ENCODE data around the gene NAGLU. TPM values are rescaled to one million over a fixed set of nuclear protein-coding genes. Genes with fewer than 3 reads are reported as not detected.

The NAGLU gene
- total and polyA plus RNA-seq, 2 of the 13 experiments (the other 11 are each of a cell fraction or from before 2014, with no cell fraction given): 28.2 to 40.1 TPM

- TF ChIP-seq THAP7 (CRISPR knock-in tag; IDR thresholded peaks at IDR 0.05): peak; percentile 92
- TF ChIP-seq TBL1XR1 (IDR thresholded peaks at IDR 0.05; ENCODE audit: borderline replicate concordance, low read length, partially characterized antibody): peak; percentile 38
- TF ChIP-seq CEBPG (CRISPR knock-in tag; IDR thresholded peaks at IDR 0.05): no peak
- TF ChIP-seq ZNF136 (CRISPR knock-in tag; IDR thresholded peaks at IDR 0.05; ENCODE audit: low read depth): no peak; the same call in 1 of the 2 replicates
- TF ChIP-seq, protein P1, sequence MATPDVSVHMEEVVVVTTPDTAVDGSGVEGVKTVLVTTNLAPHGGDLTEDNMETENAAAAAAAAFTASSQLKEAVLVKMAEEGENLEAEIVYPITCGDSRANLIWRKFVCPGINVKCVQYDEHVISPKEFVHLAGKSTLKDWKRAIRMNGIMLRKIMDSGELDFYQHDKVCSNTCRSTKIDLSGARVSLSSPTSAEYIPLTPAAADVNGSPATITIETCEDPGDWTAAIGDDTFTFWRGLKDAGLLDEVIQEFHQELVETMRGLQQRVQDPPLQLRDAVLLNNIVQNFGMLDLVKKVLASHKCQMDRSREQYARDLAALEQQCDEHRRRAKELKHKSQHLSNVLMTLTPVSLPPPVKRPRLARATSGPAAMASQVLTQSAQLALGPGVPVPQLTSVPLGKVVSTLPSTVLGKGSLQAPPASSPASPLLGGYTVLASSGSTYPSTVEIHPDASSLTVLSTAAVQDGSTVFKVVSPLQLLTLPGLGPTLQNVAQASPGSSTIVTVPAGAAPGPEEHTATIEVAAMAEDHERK (CRISPR knock-in tag; IDR thresholded peaks at IDR 0.05; ENCODE audit: low read depth): peak; percentile 87
- 0 out of 2 replicates have a peak, but pooled peaks have one; percentile 33 for TF ChIP-seq DNMT3B (CRISPR knock-in tag; conservative IDR thresholded peaks at IDR 0.05)
- TF ChIP-seq MED8 (CRISPR knock-in tag; IDR thresholded peaks at IDR 0.05; ENCODE audit: insufficient replicate concordance): peak; percentile 65
- TF ChIP-seq NPAS2 (CRISPR knock-in tag; IDR thresholded peaks at IDR 0.05; ENCODE audit: borderline replicate concordance): no peak
- TF ChIP-seq ELF1 (CRISPR knock-in tag; IDR thresholded peaks at IDR 0.05): peak; percentile 90
- TF ChIP-seq KAT8 (CRISPR knock-in tag; IDR thresholded peaks at IDR 0.05): peak; percentile 93
- TF ChIP-seq ESRRA (CRISPR knock-in tag; IDR thresholded peaks at IDR 0.05; ENCODE audit: low read depth): peak; percentile 46; the same call in 1 of the 2 replicates
- TF ChIP-seq KDM4B (CRISPR knock-in tag; IDR thresholded peaks at IDR 0.05): no peak; the same call in none of the 2 replicates
- peak; percentile 98 for TF ChIP-seq ETV5 (CRISPR knock-in tag; IDR thresholded peaks at IDR 0.05; ENCODE audit: borderline replicate concordance)
- TF ChIP-seq, protein P2, sequence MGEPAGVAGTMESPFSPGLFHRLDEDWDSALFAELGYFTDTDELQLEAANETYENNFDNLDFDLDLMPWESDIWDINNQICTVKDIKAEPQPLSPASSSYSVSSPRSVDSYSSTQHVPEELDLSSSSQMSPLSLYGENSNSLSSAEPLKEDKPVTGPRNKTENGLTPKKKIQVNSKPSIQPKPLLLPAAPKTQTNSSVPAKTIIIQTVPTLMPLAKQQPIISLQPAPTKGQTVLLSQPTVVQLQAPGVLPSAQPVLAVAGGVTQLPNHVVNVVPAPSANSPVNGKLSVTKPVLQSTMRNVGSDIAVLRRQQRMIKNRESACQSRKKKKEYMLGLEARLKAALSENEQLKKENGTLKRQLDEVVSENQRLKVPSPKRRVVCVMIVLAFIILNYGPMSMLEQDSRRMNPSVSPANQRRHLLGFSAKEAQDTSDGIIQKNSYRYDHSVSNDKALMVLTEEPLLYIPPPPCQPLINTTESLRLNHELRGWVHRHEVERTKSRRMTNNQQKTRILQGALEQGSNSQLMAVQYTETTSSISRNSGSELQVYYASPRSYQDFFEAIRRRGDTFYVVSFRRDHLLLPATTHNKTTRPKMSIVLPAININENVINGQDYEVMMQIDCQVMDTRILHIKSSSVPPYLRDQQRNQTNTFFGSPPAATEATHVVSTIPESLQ (CRISPR knock-in tag; conservative IDR thresholded peaks at IDR 0.05): 0 out of 2 replicates have a peak, but pooled peaks have one; percentile 21
- no peak for TF ChIP-seq SP1 (IDR thresholded peaks at IDR 0.05)
- TF ChIP-seq SP1 (CRISPR knock-in tag; IDR thresholded peaks at IDR 0.05): peak; percentile 38; the same call in 1 of the 2 replicates
- TF ChIP-seq CC2D1A (CRISPR knock-in tag; IDR thresholded peaks at IDR 0.05): no peak
- TF ChIP-seq PHF20 (CRISPR knock-in tag; IDR thresholded peaks at IDR 0.05): peak; percentile 90
- peak; percentile 95; the same call in 1 of the 2 replicates for TF ChIP-seq ERF (CRISPR knock-in tag; IDR thresholded peaks at IDR 0.05)
- TF ChIP-seq RERE (CRISPR knock-in tag; IDR thresholded peaks at IDR 0.05; ENCODE audit: low read depth): peak; percentile 43; the same call in 1 of the 2 replicates
- no peak for TF ChIP-seq AHR (CRISPR knock-in tag; IDR thresholded peaks at IDR 0.05)
- TF ChIP-seq WIZ (CRISPR knock-in tag; IDR thresholded peaks at IDR 0.05): no peak
These were observed 31.0 kb downstream of the NAGLU start, which contains the start of gene MLX (continued) for GRCh38 chr17:42566883-42567573.

All from HepG2 (cell line).